Stimulated activated CD8-positive, alpha-beta memory T cell treated with anti-CD3 and anti-CD28 coated beads, Interleukin-15, amount 100 ng/mL, for 1 hour (primary cell): Measurements from ENCODE around the gene MGST3.
"Not testable (repeated sequence)": the region's sequence is repeated elsewhere in the genome, so short reads cannot be mapped to it uniquely, and the experiment has no call there.

Experiments
- DNase-seq: peaks from one replicate; pipeline ENCODE4 v3.0.0-alpha.2; 2020; ENCODE audit warnings: low read depth

The MGST3 gene

GRCh38 chr1:165658766-165659580 is 27.9 kb downstream of the MGST3 start:
- DNase-seq: not testable (repeated sequence)

DNA sequence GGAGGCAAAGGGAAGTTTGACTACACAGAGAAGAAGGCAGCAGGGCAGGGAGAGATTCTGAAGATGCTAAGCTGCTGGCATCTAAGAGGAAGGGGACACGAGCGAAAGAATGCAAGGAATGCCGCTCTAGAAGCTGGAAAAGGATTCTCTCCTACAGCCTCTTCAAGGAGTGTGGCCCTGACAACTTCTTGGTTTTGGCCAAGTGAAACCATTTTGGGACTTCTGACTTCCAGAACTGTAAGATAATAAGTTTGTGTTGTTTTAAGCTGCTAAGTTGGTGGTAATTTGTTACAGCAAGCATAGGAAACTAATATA is 28.5 kb downstream of the MGST3 start:
- DNase-seq: no peak

DNA sequence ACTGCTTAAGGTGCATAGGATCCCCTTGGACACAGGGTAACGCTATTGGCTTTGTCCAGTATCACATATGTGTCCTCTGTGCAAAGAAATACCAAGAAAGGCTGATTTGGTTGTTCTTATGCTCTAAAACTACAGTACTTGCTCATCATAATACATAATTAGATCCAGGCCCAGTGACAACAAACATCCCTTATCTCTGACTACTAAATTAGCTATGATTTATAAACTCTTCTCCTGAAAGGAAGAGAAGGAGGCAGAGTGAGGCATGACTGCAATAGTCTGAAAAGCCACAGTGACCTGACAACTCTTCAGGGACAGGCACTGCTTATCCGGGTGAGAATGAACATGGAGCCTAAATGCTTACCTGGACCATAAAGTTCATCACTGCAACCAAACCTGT is 30.7 kb downstream of the MGST3 start:
- DNase-seq: no peak

- DNase-seq: no peak
These were observed 31.2 kb downstream of the MGST3 start for GRCh38 chr1:165662186-165662585.

GRCh38 chr1:165666152-165666825 is 35.3 kb downstream of the MGST3 start:
- DNase-seq: no peak

- DNase-seq: no peak
These were observed 37.1 kb downstream of the MGST3 start for GRCh38 chr1:165668184-165668583.

GRCh38 chr1:165671526-165671925 is 40.5 kb downstream of the MGST3 start:
- no peak for DNase-seq

DNA sequence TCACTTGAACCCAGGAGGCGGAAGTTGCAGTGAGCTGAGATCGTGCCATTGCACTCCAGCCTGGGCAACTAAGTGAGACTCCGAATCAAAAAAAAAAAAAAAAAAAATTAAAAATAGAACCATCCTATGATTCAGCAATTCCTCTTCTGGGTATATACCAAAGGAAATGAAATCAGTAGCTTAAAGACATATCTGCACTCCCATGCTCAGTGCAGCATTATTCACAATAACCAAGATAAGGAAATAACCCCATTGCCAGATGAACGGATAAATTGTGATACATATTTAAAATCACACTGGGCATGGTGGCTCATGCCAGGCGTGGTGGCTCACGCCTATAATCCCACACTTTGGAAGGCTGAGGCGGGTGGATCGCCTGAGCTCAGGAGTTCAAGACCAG is 43.6 kb downstream of the MGST3 start:
- no peak for DNase-seq

GRCh38 chr1:165675794-165676193 is 44.8 kb downstream of the MGST3 start:
- DNase-seq: no peak

GRCh38 chr1:165678509-165678908 is 47.5 kb downstream of the MGST3 start:
- no peak for DNase-seq

DNA sequence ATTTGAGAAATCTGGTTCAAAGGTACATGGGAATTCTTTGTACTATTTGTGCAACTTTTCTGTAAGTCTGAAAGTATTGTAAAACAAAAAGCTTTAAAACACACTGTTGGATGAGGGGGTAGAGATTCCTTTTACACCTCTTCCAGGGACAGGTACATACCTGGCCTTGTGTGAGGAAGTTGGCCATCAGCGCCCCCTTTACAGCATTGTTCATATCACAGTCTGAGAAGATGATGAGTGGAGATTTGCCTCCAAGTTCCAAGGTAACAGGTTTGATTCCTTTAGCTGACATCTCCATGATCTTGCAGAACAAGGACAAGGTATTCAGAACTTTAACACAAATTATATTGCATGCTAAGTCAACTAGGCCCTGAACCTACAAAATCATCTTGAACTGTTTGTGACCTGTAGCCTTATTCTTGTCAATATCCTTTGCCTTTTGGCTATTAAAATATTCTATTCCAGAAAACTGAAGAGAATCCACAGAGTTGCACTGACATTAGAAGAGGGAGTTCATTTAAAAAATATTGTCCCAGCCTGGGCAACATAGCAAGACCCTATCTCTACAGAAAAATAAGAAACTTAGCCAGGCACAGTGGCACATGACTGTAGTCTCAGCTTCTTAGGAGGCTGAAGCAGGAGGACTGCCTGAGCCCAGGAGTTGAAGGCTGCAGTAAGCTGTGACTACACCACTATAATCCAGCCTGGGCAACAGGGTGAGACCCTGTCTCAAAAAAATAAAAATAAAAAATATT is 48.4 kb downstream of the MGST3 start:
- DNase-seq: no peak

DNA sequence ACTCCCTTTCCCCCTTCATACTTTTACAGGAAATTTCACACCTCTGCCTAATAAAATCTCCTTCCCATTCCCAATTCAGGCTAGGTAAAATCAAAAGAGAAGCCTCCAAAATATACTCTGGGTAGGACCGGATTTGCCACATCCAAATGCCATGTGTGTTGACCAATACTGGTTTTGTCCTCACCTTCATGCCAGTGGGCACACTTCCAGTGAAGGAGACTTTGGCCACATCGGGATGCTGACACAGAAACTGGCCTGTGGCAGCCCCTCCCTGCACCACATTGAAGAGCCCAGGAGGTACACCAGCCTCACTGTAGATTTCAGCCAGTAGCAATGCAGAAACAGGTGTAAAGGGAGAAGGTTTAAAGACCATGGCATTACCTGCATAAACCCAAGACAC is 49.3 kb downstream of the MGST3 start:
- DNase-seq: no peak

DNA sequence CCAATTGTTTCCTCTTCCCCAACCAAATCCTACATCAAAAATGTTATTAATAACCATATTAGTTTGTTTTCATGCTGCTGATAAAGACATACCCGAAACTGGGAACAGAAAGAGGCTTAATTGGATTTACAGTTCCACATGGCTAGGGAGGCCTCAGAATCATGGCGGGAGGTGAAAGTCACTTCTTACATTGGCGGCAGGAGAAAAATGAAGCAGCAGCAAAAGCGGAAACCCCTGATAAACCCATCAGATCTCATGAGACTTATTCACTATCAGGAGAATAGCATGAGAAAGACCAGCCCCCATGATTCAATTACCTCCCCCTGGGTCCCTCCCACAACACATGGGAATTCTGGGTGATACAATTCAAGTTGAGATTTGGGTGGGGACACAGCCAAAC is 49.7 kb downstream of the MGST3 start:
- not testable (repeated sequence) for DNase-seq

GRCh38 chr1:165683848-165684485 is 52.9 kb downstream of the MGST3 start:
- no peak for DNase-seq

- DNase-seq: no peak
These were observed 55.3 kb downstream of the MGST3 start for GRCh38 chr1:165686121-165686970.

- no peak for DNase-seq
These were observed 56.0 kb downstream of the MGST3 start for GRCh38 chr1:165686971-165687433.

DNA sequence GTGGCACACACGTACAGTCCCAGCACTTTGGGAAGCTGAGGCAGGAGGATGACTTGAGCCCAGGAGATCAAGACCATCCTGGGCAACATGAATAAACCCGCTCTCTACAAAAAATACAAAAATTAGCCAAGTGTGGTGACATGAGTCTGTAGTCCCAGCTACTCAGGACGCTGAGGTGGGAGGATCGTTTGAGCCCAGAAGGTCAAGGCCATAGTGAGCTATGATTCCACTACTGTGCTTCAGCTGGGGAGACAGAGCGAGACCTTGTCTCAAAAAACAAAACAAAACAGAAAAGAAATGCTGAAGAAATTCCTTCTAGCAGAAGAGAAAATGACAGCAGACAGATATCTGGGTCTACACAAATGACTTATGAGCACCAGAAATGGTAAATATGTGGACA is 57.0 kb downstream of the MGST3 start:
- DNase-seq: no peak

GRCh38 chr1:165695031-165695430 is 64.0 kb downstream of the MGST3 start:
- no peak for DNase-seq

GRCh38 chr1:165696625-165697100 is 65.6 kb downstream of the MGST3 start:
- DNase-seq: no peak

DNA sequence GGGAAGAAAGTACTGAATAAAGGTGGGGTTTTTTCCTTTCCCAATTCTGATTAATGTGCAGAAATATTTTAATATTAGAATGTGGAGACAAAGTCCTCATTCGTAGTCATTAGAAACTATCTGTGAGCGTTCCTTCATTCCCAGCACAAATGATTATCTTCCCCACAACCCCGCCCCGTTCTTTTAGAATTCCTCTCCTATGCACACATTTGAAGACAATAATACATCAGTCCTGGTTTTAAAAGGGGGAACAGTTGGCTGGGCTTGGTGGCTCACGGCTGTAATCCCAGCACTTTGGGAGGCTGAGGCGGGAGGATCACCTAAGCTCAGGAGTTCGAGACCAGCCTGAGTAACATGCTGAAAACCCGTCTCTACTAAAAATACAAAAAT is 66.5 kb downstream of the MGST3 start:
- DNase-seq: no peak
